ENCODE data around the gene CRLF3. TPM values are rescaled to one million over a fixed set of nuclear protein-coding genes. Genes with fewer than 3 reads are reported as not detected.
"Not testable (repeated sequence)": the region's sequence is repeated elsewhere in the genome, so short reads cannot be mapped to it uniquely, and the experiment has no call there.

The CRLF3 gene
- total and polyA plus RNA-seq, 12 donors = 3.2 to 9.5 (median 5.2) TPM

DNA sequence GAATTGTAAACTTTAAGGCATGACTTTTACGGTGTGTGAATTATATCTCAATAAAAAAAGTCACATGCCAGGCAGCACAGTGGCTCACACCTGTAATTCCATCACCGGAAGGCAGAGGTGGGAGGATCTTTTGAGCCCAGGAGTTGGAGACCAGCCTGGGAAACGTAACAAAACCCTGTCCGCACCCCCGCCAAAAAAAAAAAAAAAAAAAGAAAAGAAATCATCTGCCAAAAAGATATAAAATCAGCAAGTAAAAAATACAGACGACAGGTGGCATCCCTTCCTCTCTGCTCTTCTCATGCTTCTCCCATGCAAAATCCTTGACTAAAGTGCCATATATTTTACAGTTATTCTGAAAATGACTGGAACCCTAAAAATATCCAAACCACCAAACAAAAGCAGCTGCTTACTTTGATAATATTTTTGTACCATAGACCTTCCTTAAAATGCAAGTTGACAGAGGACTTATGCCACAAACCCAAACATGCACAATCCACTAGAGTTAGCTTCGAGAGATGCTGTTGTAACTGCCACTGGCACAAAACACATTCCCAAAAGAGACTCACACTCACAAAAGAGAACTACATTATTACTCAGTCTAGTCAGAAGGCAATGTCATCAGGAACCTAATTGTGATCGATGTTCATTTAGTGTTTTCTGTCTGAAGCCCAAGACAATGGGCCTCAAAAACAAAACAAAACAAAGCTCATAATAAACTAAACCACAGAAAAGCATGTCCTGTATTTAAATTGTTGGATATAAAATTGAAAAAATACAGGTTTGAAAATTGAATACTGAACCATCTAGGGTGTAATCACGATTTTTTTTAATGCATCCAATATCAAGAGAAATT, 2.4 kb downstream of the CRLF3 start:
- 40 to 48% methylated on average over 9 of the region's 9 CpGs for WGBS, 2 donors
- peak overlapping the region in 2 of 10 donors; percentile 96 to 98 for H3K4me3 ChIP-seq
- no peak for DNase-seq
- no peak for ATAC-seq
- H3K4me1 ChIP-seq = peaks cover 0 to 85% (median 28%) of the 10 kb centered on the region in 9 donors
- intact Hi-C loops (cut with DNase I) = loop anchor here in 1 of 10 donors (5.0 kb wide), 1 partner anchor 345 kb away; the partner anchor contains the start of gene GOSR1
- no peaks in the 10 kb centered on the region for H3K9me3 ChIP-seq
- TF ChIP-seq, protein P1, sequence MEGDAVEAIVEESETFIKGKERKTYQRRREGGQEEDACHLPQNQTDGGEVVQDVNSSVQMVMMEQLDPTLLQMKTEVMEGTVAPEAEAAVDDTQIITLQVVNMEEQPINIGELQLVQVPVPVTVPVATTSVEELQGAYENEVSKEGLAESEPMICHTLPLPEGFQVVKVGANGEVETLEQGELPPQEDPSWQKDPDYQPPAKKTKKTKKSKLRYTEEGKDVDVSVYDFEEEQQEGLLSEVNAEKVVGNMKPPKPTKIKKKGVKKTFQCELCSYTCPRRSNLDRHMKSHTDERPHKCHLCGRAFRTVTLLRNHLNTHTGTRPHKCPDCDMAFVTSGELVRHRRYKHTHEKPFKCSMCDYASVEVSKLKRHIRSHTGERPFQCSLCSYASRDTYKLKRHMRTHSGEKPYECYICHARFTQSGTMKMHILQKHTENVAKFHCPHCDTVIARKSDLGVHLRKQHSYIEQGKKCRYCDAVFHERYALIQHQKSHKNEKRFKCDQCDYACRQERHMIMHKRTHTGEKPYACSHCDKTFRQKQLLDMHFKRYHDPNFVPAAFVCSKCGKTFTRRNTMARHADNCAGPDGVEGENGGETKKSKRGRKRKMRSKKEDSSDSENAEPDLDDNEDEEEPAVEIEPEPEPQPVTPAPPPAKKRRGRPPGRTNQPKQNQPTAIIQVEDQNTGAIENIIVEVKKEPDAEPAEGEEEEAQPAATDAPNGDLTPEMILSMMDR (IDR thresholded peaks at IDR 0.05) = no peak
- H3K27me3 ChIP-seq = no peaks in the 10 kb centered on the region
- H3K27ac ChIP-seq = peak overlapping the region in 2 of 10 donors; percentile 86 to 97
- peaks cover 0 to 6% (median 0%) of the 10 kb centered on the region in 9 donors for H3K36me3 ChIP-seq

- intact Hi-C loops (cut with DNase I) = loop anchor here in 1 of 10 donors (5.0 kb wide), 1 partner anchor 343 kb away; the partner anchor contains the start of gene GOSR1
- TF ChIP-seq, protein P1 (IDR thresholded peaks at IDR 0.05) = no peak
Measured at GRCh38 chr17:30819971-30820705, 4.4 kb downstream of the CRLF3 start.

DNA sequence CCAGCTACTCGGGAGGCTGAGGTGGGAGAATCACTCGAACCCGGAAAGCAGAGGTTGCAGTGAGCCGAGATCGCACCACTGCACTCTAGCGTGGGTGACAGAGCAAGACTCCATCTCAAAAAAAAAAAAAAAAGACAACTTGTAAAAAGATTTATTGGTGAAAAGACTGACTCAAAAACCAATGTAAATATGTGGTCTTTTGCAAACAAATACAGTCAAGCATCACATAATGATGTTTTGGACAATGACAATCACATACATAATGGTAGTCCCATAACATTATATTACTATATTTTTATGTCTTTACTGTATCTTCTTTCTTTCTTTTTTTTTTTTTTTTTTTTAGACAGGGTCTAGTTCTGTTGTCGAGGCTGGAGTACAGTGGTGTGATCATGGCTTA, 8.3 kb downstream of the CRLF3 start:
- 98% methylated on average over 7 of the region's 7 CpGs for WGBS, 2 donors
- ATAC-seq = no peak
- no peaks in the 10 kb centered on the region for H3K27me3 ChIP-seq

More at GRCh38 chr17:30819971-30820705, 4.4 kb downstream of the CRLF3 start:
- Histone ChIP-seq H3K27ac (peak overlapping the region in 2 of 10 donors; percentile 26 to 97), H3K27me3 (no peaks in the 10 kb centered on the region), H3K4me1 (peaks cover 0 to 88% (median 25%) of the 10 kb centered on the region in 9 donors), H3K36me3 (peaks cover 0 to 14% (median 0%) of the 10 kb centered on the region in 9 donors), H3K9me3 (no peaks in the 10 kb centered on the region), H3K4me3 (peak overlapping the region in 1 of 10 donors; percentile 34)
- no peak for DNase-seq
- 85 to 89% methylated on average over 8 of the region's 8 CpGs for WGBS, 2 donors
- no peak for ATAC-seq

GRCh38 chr17:30814860-30815259, 9.6 kb downstream of the CRLF3 start:
- ATAC-seq; intact Hi-C loops (cut with DNase I); H3K27me3 ChIP-seq; DNase-seq; H3K9me3 ChIP-seq: not testable (repeated sequence)
- Histone ChIP-seq H3K4me3 (peak overlapping the region in 1 of 10 donors; percentile 11), H3K27ac (peak overlapping the region in 1 of 10 donors; percentile 62), H3K36me3 (peaks cover 0 to 23% (median 0%) of the 10 kb centered on the region in 9 donors), H3K4me1 (peaks cover 0 to 86% (median 12%) of the 10 kb centered on the region in 9 donors)
- WGBS, 2 donors = 92 to 95% methylated on average over 9 of the region's 9 CpGs

More for the DNA sequence above, 8.3 kb downstream of the CRLF3 start:
- Histone ChIP-seq H3K36me3 (peaks cover 0 to 21% (median 0%) of the 10 kb centered on the region in 9 donors), H3K4me3 (no peak overlapping the region), H3K9me3 (no peaks in the 10 kb centered on the region), H3K4me1 (peaks cover 0 to 88% (median 12%) of the 10 kb centered on the region in 9 donors), H3K27ac (no peak overlapping the region)
- TF ChIP-seq, protein P1 (IDR thresholded peaks at IDR 0.05) = no peak
- DNase-seq = no peak
- intact Hi-C loops (cut with DNase I) = no loop called here

- Histone ChIP-seq H3K36me3 (peaks cover 0 to 20% (median 0%) of the 10 kb centered on the region in 9 donors), H3K27ac (peak overlapping the region in 1 of 10 donors; percentile 62), H3K4me1 (peaks cover 0 to 86% (median 15%) of the 10 kb centered on the region in 9 donors)
- intact Hi-C loops (cut with DNase I); H3K27me3 ChIP-seq; H3K9me3 ChIP-seq; DNase-seq; ATAC-seq; H3K4me3 ChIP-seq: not testable (repeated sequence)
- WGBS, 2 donors = 92 to 94% methylated on average over 12 of the region's 12 CpGs
Measured at GRCh38 chr17:30814236-30814635, 10.3 kb downstream of the CRLF3 start.

Data from heart right ventricle (tissue), 16 donors.